ENCODE results near the gene GPR84.

Gene GPR84

GRCh38 chr12:54379398-54380201, 15.3 kb upstream of the GPR84 start:
- peak; percentile 95 for ATAC-seq

More at GRCh38 chr12:54379398-54380201, 15.3 kb upstream of the GPR84 start:
- TF ChIP-seq PPARA (CRISPR knock-in tag; IDR thresholded peaks at IDR 0.05; ENCODE audit: borderline replicate concordance) (no peak), TOX (CRISPR knock-in tag; IDR thresholded peaks at IDR 0.05; ENCODE audit: borderline replicate concordance) (no peak), BACH2 (CRISPR knock-in tag; IDR thresholded peaks at IDR 0.05; ENCODE audit: borderline replicate concordance) (no peak), ZNF70 (CRISPR knock-in tag; IDR thresholded peaks at IDR 0.05) (no peak), CSRNP3 (CRISPR knock-in tag; IDR thresholded peaks at IDR 0.05) (no peak), CREB5 (CRISPR knock-in tag; IDR thresholded peaks at IDR 0.05; ENCODE audit: low read depth) (no peak), TSHZ2 (CRISPR knock-in tag; IDR thresholded peaks at IDR 0.05) (no peak), ZFP3 (CRISPR knock-in tag; IDR thresholded peaks at IDR 0.05) (no peak), CSDC2 (CRISPR knock-in tag; IDR thresholded peaks at IDR 0.05) (no peak), POU6F1 (CRISPR knock-in tag; IDR thresholded peaks at IDR 0.05; ENCODE audit: borderline replicate concordance, low read depth) (no peak), GLIS3 (CRISPR knock-in tag; IDR thresholded peaks at IDR 0.05) (no peak), PATZ1 (CRISPR knock-in tag; IDR thresholded peaks at IDR 0.05; ENCODE audit: borderline replicate concordance) (no peak), ZFP30 (CRISPR knock-in tag; IDR thresholded peaks at IDR 0.05) (no peak), TCF4 (CRISPR knock-in tag; IDR thresholded peaks at IDR 0.05; ENCODE audit: borderline replicate concordance) (no peak), OSR1 (CRISPR knock-in tag; IDR thresholded peaks at IDR 0.05) (no peak), RARB (CRISPR knock-in tag; IDR thresholded peaks at IDR 0.05) (no peak), ARNTL (CRISPR knock-in tag; IDR thresholded peaks at IDR 0.05; ENCODE audit: borderline replicate concordance, low read depth) (no peak), ZNF8 (CRISPR knock-in tag; IDR thresholded peaks at IDR 0.05) (no peak)
